Femur (tissue), 1 donor: ENCODE data around the gene ARHGAP30.

Source experiments
- DNase-seq: peaks from one replicate; pipeline ENCODE4 v3.0.0-alpha.2; 2017

Gene ARHGAP30

DNA sequence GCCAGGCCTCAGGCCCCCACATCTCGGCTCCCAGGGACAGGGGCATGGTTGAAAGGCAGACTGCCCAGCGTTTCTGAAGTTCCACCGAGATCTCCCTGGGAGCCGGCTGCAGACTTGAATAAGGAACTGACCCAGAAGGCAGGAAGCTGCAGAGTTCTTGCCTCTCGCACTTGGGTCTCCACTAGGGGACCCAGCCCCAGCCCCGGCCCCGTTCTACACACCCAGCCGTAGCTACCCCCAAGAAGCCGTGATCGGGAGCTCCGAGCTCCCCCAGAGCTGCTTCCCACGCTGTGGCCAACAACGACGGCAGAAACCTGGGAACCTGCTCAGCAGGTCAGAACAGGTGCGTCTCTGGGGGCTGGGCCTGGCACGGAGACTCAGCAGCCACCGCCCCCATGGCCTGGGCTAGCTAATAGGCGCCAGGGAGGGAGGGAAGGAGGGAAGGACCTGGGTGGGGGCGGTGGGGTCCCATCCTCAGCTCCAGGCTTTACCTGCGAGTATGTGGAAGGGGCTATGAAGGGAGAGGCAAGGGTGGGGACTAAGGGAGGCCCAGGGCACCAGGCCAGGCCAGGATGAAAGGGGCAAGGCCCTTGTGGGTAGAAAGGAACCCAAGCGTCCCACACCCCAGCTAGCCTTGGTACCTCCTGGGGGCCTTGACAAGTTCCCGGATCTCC lies 19.7 kb upstream of the ARHGAP30 start, which contains the start of gene NECTIN4:
TSS of gene NECTIN4 (minus strand) at position 308 of the 674 bp plus-strand sequence. CDS start at position 46, 262 bp downstream.
- DNase-seq = no peak

DNA sequence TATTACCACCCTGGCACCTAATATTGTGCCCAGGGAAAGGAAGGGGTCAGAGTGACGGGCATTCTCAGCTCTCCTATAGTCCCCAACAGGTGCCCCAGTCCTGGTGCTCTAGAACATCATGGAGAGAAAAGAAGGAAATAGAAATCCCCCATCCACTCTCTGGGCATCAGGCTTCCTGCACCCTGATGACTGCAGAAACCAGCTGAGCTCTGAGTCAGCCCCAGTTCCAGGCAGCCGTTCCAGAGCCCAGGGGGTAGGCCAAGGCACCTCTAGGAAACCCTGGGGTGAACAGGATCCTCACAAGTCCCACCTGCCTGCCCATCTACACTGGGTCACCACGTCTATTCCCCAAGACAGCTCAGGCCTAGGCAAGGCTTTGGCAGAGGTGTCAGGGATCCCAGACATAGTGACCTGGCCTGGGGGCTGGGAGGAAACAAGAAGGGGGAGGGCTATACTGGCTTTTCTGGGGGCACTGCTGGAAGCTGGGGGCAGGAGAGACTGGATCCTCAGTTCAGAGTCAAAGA lies 19.0 kb upstream of the ARHGAP30 start:
- DNase-seq = no peak

DNA sequence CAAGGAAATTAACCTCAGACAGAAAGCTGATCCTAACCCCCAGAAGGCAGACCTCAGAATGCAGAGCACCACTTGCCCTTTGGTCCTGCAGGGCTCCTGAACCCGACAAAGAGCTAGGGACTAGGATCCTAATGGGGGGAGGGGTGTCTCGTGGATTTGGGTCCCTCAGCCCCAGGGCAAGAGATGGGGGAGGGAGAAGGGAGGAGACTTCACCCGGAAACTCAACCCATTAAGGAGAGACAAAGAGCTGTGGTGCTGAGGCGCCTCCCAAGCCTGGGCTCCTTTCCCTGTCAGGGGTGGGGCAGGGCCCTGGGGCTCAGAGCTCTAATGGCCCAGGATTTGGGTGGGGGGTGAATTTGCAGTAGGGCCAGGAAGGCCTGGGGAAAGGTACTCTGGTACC lies 16.8 kb upstream of the ARHGAP30 start:
- no peak for DNase-seq

DNA sequence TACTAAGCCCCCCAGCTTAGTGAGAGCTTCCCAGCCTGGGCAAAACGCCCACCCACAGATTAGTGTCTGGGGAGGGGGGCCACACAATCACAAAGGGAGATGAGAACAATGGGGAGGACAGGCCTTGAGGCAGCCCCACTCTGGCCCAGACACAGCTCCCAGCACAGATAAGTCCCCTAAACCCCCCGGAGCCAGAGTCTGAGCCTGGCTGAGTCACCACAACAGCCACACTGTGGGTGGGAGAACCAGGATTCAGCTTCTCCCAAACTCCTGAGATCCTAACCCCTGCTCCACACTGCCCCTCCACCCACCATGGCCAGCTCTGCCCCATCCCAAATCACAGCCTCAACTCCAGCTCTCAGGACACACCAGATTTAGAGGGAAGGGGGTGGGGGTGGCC lies 15.5 kb upstream of the ARHGAP30 start:
- DNase-seq = no peak

DNA sequence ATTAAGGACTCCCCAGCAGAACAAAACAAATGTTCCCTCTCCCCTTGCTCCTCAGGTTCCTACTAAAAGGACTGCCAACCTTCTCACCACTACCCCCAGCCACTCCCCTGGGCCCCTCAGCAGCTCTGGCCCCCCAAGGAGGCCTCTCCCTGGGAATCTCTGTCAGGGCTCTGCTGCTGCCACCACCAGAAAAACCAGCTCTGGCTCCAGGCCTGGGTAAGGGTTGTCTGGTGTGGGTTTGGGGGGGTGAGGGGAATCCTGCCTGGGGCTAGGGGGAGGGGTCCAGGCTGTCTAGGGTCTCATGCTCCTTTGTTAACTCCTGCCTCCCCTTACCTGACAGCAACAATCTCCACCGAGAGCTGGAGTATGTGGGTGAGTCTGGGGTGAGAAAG lies 14.9 kb upstream of the ARHGAP30 start:
- DNase-seq = no peak

DNA sequence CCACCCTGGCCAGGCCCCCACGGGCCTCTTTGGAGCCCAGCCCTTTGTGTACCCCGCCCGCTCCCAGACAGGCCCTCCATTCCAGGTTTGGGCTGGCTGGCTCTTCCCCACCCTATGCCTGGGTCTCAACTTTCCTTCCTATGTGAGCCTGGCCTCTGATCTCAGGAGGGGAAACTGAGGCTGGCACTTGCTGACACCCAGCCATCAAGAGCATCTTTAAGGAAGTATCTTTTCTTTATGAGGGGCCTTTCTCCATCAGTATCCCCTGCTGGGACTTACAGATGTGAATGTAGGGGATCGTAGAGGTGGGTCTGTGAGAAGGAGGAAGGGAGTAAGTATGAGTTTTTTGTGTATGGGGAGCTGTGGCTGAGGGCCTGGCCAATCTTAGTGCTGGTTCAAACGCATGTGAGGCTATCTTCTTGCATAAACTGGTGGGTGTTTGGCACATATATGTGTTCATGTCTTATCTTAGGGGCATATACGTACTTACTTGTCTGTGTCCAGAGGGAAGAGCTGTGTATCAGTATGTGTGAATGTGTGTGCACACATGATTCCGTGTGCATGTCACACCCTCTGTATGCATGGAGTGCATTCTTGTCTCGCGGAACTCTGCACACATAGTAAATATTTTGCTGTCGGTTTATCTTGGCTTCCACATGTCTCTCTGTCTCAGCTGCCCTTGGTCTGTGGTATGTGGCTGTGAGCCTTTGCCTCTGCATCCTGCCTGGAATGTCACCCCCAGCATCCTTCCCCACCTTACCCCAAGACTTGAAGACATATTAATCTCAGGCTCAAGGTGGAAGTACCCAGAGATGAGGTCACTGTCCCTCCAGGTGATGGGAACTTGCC lies 14.3 kb upstream of the ARHGAP30 start:
- no peak for DNase-seq

DNA sequence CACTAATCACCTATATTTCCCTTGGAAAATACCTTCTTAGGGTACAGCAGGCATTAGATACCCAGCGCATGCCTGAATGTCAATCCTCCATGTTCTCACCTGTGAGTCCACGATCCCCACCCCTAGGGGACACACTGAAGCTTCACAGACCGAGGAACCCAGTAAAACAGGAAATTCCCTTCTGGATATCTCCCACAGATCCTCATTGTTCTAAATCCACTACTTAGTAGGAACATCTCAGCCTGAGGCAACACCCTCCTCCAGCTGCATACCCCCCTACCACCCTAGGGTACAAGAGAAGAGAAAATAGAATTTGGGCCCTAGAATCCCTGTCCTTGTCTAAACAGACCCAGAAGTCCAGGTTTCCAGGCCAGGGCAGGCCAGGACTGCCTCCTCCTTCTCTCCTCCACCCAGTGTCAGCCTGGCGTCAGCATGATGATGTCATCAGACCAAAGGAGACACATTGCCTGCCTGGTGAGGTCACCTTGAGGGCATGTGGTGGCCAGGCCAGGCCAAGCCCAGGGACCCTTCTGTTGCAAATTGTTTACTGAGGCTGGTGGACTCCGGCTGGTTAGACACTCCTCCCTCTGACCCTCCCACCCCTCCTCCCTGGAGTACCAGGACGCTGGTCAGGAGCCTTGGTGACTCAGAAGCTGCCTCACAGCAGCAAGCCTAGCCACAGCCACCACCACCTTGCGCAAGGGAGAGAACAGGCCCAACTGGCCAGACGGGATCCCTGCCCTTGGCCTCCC lies 13.5 kb upstream of the ARHGAP30 start:
- peak; percentile 43 for DNase-seq

DNA sequence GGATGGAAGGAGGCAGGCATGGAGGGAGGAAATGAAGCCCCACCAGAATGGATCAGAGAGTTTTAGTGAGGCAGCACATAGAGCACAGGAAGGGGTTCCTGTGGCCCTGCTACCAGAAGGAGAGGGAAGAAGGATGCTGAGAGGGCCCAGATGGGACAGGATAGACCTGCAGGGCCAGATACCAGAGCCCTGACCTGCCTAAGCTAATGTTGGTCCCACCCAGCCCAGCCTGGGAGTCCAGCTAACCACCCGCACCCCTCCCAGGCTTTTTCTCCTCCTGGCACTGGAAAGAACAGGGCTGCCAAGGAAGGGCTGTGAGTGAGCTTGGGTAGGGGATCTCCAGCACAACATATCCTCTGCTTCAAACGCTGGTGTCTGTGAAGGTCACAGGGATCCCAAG lies 12.8 kb upstream of the ARHGAP30 start:
- no peak for DNase-seq

DNA sequence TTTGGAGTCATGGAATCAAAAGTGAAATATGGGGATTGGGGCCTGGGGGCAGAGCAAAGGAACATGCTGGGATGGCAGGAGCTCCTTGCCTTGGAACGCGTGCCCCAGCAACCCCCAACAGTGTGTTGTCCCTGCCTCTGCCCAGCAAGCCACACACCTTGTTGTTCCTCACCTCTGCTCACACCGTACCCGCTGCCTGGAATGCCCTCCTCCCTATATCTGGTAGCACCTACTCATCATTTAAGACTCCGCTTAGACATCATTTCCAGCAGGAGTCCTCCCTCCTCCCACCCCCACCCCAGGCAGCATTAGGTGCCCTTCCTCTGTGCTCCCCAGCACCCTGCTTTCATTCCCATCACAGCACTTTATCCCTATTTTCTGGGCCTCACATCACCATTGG lies 11.8 kb upstream of the ARHGAP30 start:
- DNase-seq = no peak

DNA sequence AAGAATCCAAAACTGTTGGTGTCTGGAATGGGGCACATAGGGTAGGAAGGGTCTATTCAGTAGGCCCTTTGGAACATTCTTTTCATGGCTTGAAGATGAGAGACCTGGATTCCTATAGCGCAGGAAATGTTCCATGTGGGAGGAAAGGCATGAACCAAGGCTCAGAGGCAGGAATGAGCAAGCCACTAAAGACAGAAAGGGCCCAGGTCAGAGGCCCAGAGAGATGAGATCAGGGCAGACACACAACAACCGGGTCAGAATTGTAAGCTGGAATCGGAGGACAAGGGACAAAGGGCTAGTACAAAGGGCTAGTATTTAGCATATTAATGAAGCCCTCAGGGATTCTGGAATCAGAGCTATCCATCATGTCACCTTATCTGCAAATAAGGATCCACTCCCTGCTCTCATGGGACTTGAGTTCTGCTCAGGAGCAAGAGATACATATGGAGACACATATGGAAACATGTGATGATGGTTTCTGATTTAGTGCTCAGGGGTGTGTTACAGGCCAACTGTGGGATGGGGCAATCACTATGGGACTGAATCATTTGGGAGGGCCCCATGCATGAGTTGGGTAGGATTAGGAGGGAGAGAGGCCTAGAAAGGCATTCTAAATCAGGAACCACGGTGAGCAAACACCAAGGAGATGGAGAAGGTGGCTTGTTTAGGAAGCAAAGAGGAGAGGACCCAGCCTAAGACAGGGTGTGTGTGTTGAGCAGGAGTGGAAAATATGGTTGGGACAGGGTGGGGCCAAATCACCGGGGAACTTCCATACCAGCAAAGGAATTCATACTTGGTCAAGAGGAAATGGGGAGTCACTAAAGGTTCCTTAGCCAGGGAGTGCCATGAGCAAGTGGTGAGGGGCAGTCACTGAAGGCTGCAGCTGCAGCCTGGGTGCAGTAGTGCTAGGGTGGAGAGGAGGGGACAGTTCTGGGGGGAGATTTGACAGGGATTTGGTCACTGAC lies 11.0 kb upstream of the ARHGAP30 start:
- no peak for DNase-seq

DNA sequence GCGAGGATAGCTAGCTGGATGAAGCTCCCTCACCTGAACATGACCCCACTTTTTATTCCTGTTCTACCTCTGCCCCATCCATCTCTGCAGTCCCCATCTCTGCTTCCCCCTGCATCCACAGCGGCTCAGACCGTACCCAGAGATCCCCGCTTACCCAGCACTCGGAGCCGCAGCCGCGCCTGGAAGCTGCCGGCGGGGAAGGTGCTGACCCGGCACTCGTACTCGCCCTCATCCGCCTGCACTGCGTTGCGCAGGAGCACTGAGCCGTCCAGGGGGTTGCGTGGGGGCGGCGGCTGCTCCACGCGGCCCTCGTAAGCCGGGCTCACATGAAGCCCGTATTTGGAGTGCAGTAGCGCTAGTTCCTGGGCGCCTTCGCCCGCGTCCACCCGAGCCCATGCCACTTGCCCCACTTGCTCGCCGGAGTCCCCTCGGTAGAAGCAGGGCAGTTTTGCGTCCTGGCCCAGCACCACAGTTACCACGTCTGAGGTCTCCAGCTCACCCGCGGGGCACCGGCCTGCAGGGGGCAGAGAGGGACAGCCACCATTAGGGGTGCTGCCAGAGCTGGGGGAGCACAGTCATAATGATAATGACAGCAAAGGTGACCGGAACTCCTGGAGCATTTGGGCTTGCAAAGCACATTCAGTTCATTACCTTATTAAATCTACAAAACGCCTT lies 9.9 kb upstream of the ARHGAP30 start:
- DNase-seq = no peak

DNA sequence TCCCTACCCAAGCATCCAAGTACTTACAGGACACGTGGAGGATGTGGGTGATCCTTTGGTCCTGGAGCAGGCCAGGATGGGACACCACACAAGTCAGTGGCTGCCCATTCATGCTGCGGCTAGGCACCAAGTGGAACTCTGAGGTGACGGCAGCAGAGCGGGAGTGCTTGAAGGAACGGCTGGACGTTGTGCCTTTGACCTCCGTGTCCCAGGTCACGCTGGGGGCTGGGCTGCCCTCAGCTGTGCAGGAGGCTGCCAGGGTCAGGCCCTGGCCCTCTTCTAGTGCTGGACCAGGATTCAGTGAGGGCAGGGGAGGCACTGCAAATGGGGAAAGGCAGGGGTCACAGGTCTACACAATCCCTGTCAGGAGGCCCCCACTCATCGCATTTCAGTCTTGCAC lies 7.7 kb upstream of the ARHGAP30 start:
- no peak for DNase-seq

DNA sequence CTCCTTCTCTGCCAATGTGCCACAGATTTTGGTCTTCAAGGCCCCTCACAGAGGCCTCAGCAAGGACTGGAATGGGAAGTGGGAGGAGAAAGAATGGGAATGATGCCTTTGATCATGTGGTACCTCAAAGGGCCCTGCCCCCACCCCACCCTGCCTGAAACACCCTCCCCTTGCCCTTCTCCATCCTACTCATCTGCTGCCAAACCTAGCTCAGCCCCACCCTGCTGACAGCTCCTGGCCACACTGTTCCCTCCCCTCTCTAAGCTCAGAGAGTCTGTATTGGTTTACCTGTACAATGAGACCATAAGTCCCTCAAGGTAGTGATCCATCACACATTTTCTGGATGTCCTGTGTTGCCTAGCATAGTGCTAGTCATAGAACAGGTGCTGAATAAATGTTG lies 6.7 kb upstream of the ARHGAP30 start:
- no peak for DNase-seq

DNA sequence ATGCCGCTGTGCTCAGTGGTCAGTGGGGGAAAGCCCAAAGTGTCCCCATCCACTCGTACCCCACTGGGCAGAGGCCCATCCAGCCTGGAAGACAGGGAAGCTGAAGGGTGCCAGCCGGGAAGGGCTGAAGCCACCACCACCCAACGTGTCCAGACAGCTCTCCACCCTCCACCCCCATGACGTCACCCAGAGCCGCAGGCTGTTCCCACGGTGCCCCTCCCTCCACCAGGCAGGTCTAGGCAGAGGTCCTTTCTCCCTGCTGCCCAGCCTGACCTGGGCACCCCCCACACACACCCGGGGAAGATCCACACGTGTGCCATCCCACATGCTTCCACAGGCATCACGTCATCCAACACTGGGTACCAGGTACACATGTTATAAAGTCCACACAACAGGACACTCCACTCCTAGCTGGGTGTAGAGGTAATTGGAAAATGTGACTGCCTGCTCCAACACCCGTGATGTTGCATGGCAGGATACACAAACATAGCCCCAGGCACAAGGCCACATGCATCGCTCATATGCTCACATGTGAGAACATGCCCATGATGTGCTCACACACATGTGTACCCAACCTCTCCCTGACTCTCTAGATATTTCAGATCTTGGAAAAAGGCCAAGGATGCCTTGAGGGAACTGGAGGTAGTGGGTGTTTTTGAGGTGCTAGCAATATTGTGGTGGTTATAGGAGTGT lies 5.1 kb upstream of the ARHGAP30 start:
- DNase-seq = no peak

DNA sequence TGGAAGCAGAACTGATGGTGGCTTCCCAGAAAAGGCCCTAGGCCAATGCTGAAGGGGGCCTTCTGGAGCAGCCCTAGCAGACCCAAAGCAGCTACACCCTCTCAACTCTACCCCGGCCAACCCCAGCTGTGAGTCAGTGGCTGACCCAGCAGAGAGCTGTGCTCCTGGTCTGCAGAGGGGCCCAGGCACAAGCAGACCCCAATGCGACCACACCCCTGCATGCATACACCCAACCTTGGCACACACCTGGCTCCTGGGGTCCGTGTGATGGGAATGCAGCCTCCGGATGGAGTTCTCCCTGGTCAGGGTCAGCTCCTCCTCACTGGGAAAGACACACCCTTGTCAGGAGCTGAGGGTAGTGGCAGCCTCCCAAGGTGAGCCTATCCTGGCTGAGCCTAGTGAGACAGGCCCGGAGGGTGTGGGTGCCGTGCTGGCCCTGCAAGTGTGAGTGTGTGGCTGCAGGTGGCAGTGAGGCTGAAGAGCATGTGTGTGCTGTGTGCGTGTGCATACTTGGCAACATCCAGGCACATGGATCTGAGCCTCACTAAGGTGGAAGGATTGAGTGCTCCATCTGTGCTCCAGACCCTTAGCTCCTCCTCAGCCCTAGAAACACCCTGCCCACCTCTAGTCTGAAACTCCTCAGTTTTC lies 3.9 kb upstream of the ARHGAP30 start:
- DNase-seq = no peak

DNA sequence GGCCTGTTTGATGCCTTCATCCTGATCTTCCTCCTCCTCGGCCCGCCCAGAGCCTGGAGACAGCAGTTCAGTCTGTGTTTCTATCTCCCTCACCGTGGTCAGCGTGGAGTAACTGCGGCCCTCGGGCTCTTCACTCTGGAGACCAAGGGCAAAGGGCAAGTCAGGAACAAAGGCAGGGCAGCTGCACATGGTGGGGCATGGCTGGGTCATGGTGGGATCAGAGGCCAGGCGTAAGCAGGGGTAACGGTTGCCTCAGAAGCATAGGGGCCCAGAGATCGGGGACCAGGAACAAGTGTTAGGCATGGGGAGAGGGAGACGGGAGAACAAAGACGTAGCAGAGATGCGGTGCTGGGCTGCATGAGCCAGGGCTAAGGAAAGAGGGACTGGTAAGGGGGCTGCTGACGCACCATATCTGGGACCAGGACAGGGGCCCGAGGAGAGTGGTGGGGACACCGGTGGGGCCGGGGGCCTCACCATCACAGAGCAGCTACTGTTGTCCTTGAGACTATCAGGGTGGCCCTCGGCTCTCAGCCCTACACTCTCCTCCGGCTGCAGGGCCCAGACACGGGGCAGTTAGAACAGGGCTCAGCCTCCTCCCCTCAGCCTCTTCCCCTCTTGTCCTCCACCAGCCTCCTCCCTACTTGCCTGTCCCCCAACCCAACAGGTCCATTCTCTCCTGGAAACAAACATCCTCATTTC lies 3.2 kb upstream of the ARHGAP30 start:
- no peak for DNase-seq

DNA sequence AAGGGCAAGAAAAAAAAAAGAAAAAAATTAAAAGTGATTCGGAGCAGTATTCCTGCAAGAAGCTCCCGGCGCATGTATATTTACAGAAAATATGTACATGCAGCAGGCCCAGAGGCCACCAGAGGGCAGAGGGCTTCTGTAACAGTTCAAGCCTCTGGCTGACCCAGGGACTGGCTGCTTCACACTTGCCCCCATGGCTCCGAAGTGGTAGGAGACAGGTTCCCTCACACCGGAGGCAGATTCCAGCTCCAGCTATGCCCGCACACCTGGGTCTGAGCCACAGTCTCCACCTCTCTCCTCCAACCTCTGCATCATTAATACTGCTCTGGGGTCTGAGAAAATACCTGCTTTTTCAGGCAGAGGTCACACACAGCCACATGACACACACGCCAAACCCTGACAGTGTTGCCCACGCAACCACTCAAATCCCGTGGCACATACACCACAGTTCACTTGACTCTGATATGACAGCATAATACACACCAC lies 2.2 kb upstream of the ARHGAP30 start:
- peak; percentile 41 for DNase-seq

DNA sequence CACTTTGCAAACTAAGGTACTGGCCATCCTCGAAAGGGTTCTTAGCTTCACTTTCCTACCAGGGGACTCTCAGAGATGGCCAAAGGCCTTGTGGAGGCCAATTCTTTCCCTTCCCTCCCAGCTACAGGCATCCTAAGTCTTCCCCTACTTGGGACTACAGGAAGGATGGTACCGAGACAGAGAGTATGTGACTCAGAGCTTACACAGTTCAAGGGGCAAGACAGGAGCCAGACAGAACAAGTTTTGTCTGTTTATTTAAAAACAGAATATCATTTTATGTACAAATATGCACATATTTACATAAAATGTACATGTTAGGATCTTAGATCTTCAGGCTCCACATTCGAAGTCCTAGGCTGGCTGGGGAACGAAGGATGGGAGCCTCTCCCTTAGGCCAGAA lies 1.1 kb upstream of the ARHGAP30 start:
- no peak for DNase-seq

DNA sequence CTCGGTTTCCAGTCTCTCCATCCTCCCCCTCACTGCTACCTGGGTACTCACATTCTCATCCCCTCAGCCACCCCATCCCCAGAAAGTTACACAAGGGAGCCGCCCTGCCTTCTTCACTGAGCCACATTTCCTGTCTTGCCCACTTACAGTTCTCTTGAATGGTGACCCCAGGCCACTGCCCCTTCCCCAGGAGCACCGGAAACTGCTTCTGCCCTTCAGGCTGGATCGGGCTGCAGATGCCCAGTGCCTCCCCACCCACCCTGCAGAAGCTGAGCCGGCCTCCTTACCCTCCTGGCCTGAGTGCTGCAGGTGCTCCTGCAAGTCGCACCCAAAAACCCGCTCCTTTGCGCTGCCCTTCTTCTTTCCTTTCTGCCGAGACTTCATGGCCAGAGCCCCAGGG lies 450 bp downstream of the ARHGAP30 start:
- DNase-seq = no peak
